RWPE2 (cell line): ENCODE data around the gene EFHD2.

ENCODE experiments used
- ATAC-seq: fragments of 200-7000 bp; cut with Tn5 transposase; 3 replicates; pipeline ENCODE4 v1.9.1; 2021; ENCODE audit warnings: low read depth
- DNase-seq: peaks from one replicate; pipeline ENCODE4 v3.0.0-alpha.2; 2020; ENCODE audit warnings: low spot score
- H3K27ac ChIP-seq: fragments of 450-650 bp; 2 replicates; pipeline ENCODE4 v1.5.1; 2017; ENCODE audit warnings: mild to moderate bottlenecking; ENCODE audit not compliant: poor library complexity, severe bottlenecking
- H3K27me3 ChIP-seq: fragments of 250-450 bp; sonication (Bioruptor Pico); 2 replicates; pipeline ENCODE4 v1.5.1; 2021; ENCODE audit warnings: mild to moderate bottlenecking, moderate library complexity; ENCODE audit not compliant: insufficient read depth, poor library complexity, severe bottlenecking
- H3K36me3 ChIP-seq: fragments of 250-450 bp; sonication (Bioruptor Pico); 2 replicates; pipeline ENCODE4 v1.5.1; 2020; ENCODE audit warnings: low read depth, mild to moderate bottlenecking, moderate library complexity
- H3K4me1 ChIP-seq: fragments of 250-450 bp; sonication (Bioruptor Pico); 2 replicates; pipeline ENCODE4 v1.5.1; 2021; ENCODE audit warnings: mild to moderate bottlenecking, moderate library complexity; ENCODE audit not compliant: insufficient read depth, poor library complexity, severe bottlenecking
- H3K4me3 ChIP-seq: fragments of 250-450 bp; sonication (Bioruptor Pico); 2 replicates; pipeline ENCODE4 v1.5.1; 2021; ENCODE audit warnings: mild to moderate bottlenecking, moderate library complexity; ENCODE audit not compliant: severe bottlenecking
- H3K9me3 ChIP-seq: fragments of 250-450 bp; sonication (Bioruptor Pico); 2 replicates; pipeline ENCODE4 v1.5.1; 2021; ENCODE audit warnings: mild to moderate bottlenecking, moderate library complexity; ENCODE audit not compliant: severe bottlenecking
- CTCF ChIP-seq: fragments of 450-650 bp; IDR thresholded peaks from one replicate; pipeline ENCODE4 v1.5.1; 2017; ENCODE audit warnings: mild to moderate bottlenecking, moderate library complexity; ENCODE audit not compliant: poor library complexity, severe bottlenecking

EFHD2 gene

GRCh38 chr1:15393475-15394257 is 16.0 kb upstream of the EFHD2 start:
- Histone ChIP-seq H3K27ac (no peak overlapping the region), H3K36me3 (no peaks in the 10 kb centered on the region), H3K27me3 (no peaks in the 10 kb centered on the region), H3K9me3 (no peaks in the 10 kb centered on the region), H3K4me3 (no peak overlapping the region), H3K4me1 (no peaks in the 10 kb centered on the region)
- no peak for TF ChIP-seq CTCF
- ATAC-seq = no peak
- no peak for DNase-seq

GRCh38 chr1:15394258-15394690 is 15.4 kb upstream of the EFHD2 start:
- TF ChIP-seq CTCF = no peak
- DNase-seq (no peak), ATAC-seq (no peak)
- no peaks in the 10 kb centered on the region for H3K36me3 ChIP-seq
- H3K27ac ChIP-seq = no peak overlapping the region
- H3K9me3 ChIP-seq = no peaks in the 10 kb centered on the region
- H3K4me3 ChIP-seq = no peak overlapping the region
- H3K4me1 ChIP-seq = no peaks in the 10 kb centered on the region
- H3K27me3 ChIP-seq = no peaks in the 10 kb centered on the region

GRCh38 chr1:15397236-15397635 is 12.5 kb upstream of the EFHD2 start:
- Histone ChIP-seq H3K27ac (no peak overlapping the region), H3K36me3 (no peaks in the 10 kb centered on the region), H3K9me3 (no peaks in the 10 kb centered on the region), H3K27me3 (no peaks in the 10 kb centered on the region), H3K4me1 (peaks cover 10% of the 10 kb centered on the region), H3K4me3 (no peak overlapping the region)
- TF ChIP-seq CTCF = no peak
- ATAC-seq (no peak), DNase-seq (no peak)

- no peak for ATAC-seq
- peak overlapping the region; percentile 40 for H3K27ac ChIP-seq
- no peaks in the 10 kb centered on the region for H3K9me3 ChIP-seq
- H3K4me1 ChIP-seq = peaks cover 10% of the 10 kb centered on the region
- no peak for TF ChIP-seq CTCF
- no peak overlapping the region for H3K4me3 ChIP-seq
- no peaks in the 10 kb centered on the region for H3K27me3 ChIP-seq
- H3K36me3 ChIP-seq = no peaks in the 10 kb centered on the region
- no peak for DNase-seq
Observed at GRCh38 chr1:15399710-15400109, 10.0 kb upstream of the EFHD2 start.

GRCh38 chr1:15400627-15401026 is 9.1 kb upstream of the EFHD2 start:
- DNase-seq (peak; percentile 88), ATAC-seq (peak; percentile 97)
- no peak for TF ChIP-seq CTCF
- H3K4me3 ChIP-seq = no peak overlapping the region
- H3K27me3 ChIP-seq = no peaks in the 10 kb centered on the region
- H3K4me1 ChIP-seq = peaks cover 10% of the 10 kb centered on the region
- no peaks in the 10 kb centered on the region for H3K9me3 ChIP-seq
- peak overlapping the region; percentile 40 for H3K27ac ChIP-seq
- no peaks in the 10 kb centered on the region for H3K36me3 ChIP-seq
